Ishikawa (cell line): ENCODE data around the gene THRB.

Experiments
- CEBPB ChIP-seq: IDR thresholded peaks from 2 replicates; pipeline ENCODE4 v1.6.1; 2012
- CREB1 ChIP-seq: IDR thresholded peaks from 2 replicates; pipeline ENCODE4 v1.6.1; 2012; ENCODE audit warnings: low read depth
- EGR1 ChIP-seq: IDR thresholded peaks from 2 replicates; pipeline ENCODE4 v1.6.1; 2012
- EP300 ChIP-seq: IDR thresholded peaks from 2 replicates; pipeline ENCODE4 v1.6.1; 2012; ENCODE audit warnings: borderline replicate concordance
- FOXM1 ChIP-seq: IDR thresholded peaks from 2 replicates; pipeline ENCODE4 v1.6.1; 2012; ENCODE audit warnings: low read depth, borderline replicate concordance
- NFIC ChIP-seq: IDR thresholded peaks from 2 replicates; pipeline ENCODE4 v1.6.1; 2012
- RAD21 ChIP-seq: IDR thresholded peaks from 2 replicates; pipeline ENCODE4 v1.6.1; 2012; ENCODE audit warnings: low read depth
- TAF1 ChIP-seq: IDR thresholded peaks from 2 replicates; pipeline ENCODE4 v1.6.1; 2012; ENCODE audit warnings: low read depth, mild to moderate bottlenecking
- TCF12 ChIP-seq: IDR thresholded peaks from 2 replicates; pipeline ENCODE4 v1.6.1; 2012; ENCODE audit warnings: low read depth
- TEAD4 ChIP-seq: IDR thresholded peaks from 2 replicates; pipeline ENCODE4 v1.6.1; 2012
- YY1 ChIP-seq: IDR thresholded peaks from 2 replicates; pipeline ENCODE4 v1.6.1; 2012; ENCODE audit warnings: low read depth
- ZBTB7A ChIP-seq: IDR thresholded peaks from 2 replicates; pipeline ENCODE4 v1.6.1; 2012; ENCODE audit warnings: low read depth
- TF ChIP-seq, protein P1 (sequence below): IDR thresholded peaks from 2 replicates; pipeline ENCODE4 v1.6.1; 2012
- TF ChIP-seq, protein P2 (sequence below): IDR thresholded peaks from 2 replicates; pipeline ENCODE4 v1.6.1; 2012
- TF ChIP-seq, protein P3 (sequence below): IDR thresholded peaks from 2 replicates; pipeline ENCODE4 v1.6.1; 2012; ENCODE audit warnings: low read depth, mild to moderate bottlenecking

Gene THRB

DNA sequence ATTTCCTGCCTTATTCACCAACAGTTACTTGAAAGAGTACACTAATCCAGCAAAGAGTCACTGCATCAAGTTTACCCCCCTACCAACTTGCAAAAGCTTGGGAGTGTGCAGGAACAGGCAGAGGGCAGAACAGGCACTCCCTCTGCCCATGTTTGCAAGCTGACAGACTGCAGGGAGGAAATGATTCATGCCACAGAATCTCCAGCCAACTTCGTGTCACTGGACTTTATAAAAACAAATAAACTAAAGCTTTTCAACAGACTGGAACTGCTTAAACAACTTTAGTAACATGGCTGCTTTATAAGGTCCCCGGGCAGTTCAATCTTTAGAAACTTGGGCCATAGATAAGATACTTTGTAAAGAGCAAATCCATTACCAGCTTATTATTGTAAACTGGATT lies 129.5 kb downstream of the THRB start:
- peak; percentile 61 for TF ChIP-seq NFIC
- no peak for TF ChIP-seq EGR1
- peak; percentile 36 for TF ChIP-seq RAD21

DNA sequence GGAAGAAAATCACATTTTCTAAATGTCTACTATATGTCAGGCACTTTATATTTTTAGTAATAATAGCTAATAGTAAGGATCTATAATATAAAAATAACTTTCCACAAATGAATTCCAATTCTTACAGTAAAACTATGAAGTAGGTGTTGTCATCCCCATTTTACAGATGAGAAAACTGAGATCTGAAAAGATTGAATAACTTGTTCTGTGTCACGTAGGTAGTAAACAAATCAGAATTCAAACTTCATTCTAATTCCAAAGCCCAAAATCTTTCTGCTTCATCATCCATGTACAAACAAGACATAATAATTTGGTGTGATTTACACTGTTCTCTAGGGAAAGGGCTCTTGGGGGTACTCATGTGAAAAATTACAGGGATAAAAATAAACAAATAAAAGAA lies 130.3 kb downstream of the THRB start:
- TF ChIP-seq EP300 (no peak), CREB1 (no peak), TCF12 (no peak)

DNA sequence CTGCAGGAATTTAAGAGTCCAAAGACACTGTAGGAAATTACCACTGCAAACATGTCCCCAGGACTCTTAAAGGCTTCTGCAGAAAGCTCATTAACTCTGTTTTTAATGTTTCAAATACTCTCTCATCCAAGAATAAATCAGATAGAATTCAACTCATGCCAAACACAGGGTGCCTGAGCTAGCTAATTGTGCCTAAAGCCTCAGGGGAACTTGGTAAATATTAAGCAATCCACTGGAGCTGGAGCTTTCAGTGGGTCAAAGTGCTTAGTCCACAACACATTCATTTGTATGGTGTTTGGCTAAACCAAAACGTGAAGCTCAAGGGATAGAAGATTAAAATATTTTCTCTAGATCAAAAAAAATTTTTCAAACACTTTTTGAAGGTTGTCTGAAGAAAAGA lies 131.4 kb downstream of the THRB start:
- TF ChIP-seq NFIC (no peak), ZBTB7A (no peak)

DNA sequence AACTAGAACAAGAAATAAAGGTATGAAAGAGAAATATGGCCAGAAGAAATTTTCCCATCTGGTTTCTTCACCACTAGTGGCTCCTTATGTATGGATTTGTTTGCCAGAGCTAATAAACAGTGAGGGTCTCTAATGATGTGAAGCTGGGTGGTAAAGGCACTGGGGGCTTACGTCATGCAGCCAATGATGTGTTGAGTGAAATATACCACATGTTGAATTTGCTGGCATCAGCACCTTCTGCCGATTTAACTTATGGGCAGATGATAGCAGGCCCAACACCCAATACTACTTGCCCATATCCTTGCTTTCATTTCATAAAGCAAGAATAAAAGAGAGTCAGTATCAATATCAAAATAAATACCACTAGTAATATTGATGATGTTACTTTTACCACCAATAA lies 133.0 kb downstream of the THRB start:
- TF ChIP-seq, protein P1, sequence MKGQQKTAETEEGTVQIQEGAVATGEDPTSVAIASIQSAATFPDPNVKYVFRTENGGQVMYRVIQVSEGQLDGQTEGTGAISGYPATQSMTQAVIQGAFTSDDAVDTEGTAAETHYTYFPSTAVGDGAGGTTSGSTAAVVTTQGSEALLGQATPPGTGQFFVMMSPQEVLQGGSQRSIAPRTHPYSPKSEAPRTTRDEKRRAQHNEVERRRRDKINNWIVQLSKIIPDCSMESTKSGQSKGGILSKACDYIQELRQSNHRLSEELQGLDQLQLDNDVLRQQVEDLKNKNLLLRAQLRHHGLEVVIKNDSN, result no peak
- TF ChIP-seq EP300 (no peak), EGR1 (no peak), TAF1 (no peak), TCF12 (no peak), CREB1 (no peak), ZBTB7A (no peak), YY1 (no peak), CEBPB (no peak), RAD21 (no peak), TEAD4 (no peak), FOXM1 (no peak), NFIC (no peak)
- TF ChIP-seq, protein P2, sequence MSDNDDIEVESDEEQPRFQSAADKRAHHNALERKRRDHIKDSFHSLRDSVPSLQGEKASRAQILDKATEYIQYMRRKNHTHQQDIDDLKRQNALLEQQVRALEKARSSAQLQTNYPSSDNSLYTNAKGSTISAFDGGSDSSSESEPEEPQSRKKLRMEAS, result no peak
- TF ChIP-seq, protein P3, sequence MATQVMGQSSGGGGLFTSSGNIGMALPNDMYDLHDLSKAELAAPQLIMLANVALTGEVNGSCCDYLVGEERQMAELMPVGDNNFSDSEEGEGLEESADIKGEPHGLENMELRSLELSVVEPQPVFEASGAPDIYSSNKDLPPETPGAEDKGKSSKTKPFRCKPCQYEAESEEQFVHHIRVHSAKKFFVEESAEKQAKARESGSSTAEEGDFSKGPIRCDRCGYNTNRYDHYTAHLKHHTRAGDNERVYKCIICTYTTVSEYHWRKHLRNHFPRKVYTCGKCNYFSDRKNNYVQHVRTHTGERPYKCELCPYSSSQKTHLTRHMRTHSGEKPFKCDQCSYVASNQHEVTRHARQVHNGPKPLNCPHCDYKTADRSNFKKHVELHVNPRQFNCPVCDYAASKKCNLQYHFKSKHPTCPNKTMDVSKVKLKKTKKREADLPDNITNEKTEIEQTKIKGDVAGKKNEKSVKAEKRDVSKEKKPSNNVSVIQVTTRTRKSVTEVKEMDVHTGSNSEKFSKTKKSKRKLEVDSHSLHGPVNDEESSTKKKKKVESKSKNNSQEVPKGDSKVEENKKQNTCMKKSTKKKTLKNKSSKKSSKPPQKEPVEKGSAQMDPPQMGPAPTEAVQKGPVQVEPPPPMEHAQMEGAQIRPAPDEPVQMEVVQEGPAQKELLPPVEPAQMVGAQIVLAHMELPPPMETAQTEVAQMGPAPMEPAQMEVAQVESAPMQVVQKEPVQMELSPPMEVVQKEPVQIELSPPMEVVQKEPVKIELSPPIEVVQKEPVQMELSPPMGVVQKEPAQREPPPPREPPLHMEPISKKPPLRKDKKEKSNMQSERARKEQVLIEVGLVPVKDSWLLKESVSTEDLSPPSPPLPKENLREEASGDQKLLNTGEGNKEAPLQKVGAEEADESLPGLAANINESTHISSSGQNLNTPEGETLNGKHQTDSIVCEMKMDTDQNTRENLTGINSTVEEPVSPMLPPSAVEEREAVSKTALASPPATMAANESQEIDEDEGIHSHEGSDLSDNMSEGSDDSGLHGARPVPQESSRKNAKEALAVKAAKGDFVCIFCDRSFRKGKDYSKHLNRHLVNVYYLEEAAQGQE, result no peak

DNA sequence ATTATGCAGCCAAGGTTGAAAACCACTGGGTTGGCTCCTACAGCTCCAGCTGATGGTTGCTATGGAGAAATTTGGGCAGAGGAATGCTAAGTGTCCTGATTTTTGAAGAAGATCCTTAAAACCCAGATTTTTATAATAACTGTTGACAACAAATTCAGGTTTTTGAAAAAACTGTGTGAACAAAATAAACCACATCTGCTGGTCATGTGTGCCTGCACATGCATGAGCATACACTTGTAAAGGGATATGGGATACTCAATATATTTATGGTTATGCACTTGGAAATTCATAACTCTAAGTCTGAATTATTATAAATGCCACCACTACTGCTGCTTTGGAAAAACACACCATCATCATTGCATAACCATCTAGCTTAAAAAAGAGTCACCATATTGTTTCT lies 133.7 kb downstream of the THRB start:
- no peak for TF ChIP-seq TAF1
- TF ChIP-seq, protein P1, result no peak
- TF ChIP-seq EP300, result no peak
- no peak for TF ChIP-seq NFIC
- TF ChIP-seq TCF12, result no peak
- TF ChIP-seq TEAD4, result no peak
- TF ChIP-seq, protein P2, result no peak
- no peak for TF ChIP-seq RAD21
- TF ChIP-seq YY1, result no peak
- TF ChIP-seq EGR1, result no peak

DNA sequence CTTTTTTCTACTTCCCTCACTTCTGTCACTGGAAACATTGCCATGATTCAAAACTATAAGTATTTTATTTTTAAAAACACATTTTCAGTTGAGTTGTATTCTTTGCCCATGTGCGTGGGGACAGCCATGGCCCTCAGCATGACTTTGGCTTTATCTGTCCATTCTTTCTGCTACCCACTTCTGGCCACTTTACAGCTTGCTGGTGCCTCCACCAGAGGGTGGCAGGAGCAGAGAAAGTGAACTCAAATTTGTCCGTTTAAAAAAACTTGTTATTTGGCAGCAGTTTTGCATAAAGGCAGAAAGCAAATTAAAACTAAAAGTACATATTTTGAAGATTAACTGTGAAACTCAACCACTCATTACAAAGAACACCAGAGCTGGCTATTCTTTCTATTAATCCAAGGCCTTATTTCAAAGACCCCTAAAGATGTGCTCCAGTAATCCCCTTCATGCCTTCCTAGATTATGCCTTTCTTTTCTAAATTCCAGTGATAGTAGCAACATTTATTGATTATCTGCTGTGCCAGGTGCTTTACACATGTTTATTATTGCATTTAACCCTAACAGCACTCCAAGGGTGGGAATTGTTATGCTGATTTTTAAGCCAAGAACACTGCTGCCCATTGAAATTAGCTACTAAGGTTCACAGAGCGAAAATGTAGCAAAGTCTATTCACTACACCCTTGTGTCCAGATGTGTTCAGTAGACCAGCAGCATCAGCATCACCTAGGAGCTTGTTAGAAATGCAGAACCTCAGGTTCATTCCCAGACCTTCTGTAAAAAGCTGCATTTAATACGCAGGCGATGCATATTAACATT lies 134.8 kb downstream of the THRB start:
- TF ChIP-seq FOXM1, result no peak
- TF ChIP-seq NFIC, result no peak
- no peak for TF ChIP-seq ZBTB7A
- TF ChIP-seq, protein P2, result no peak
- TF ChIP-seq TEAD4, result no peak
- TF ChIP-seq CREB1, result no peak
- no peak for TF ChIP-seq CEBPB
- TF ChIP-seq, protein P3, result no peak
- TF ChIP-seq EP300, result no peak
- no peak for TF ChIP-seq TCF12
- no peak for TF ChIP-seq RAD21
- TF ChIP-seq EGR1, result no peak
- no peak for TF ChIP-seq YY1
- no peak for TF ChIP-seq TAF1
- TF ChIP-seq, protein P1, result no peak
